ENCODE data around the gene B4GALT6. TPM values are rescaled to one million over a fixed set of nuclear protein-coding genes. Genes with fewer than 3 reads are reported as not detected.

The B4GALT6 gene
- total and polyA plus RNA-seq, 2 of the 4 experiments (the other 2 are of a cell fraction) = 1.1 to 3.9 TPM

DNA sequence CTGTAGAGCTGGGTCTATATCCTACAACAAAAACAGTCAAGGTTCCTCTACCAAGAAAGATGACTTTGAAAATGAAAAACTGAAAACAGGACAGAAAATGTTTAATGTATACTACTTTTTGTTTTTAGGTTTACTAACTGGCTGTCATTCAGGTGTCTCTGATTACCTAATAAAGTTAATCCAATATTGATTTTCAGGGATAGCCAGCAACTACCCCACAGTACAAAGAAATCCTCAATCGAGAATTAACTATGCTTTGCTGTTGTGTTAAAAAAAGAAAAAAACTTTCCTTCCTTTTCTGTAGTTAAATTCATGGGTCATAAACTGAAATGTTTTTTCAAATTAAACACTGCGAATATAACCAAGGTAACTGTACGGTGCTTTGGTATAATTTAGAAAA, 46.9 kb downstream of the B4GALT6 start:
- TF ChIP-seq CEBPB (IDR thresholded peaks at IDR 0.05; ENCODE audit: low read depth, low read length) (no peak), CHD1 (IDR thresholded peaks at IDR 0.05; ENCODE audit: low read depth, low read length) (no peak), SMC3 (IDR thresholded peaks at IDR 0.05; ENCODE audit: low read depth, low read length) (no peak), RAD21 (IDR thresholded peaks at IDR 0.05; ENCODE audit: low read length) (no peak), MAZ (IDR thresholded peaks at IDR 0.05; ENCODE audit: borderline replicate concordance, low read depth, low read length) (no peak), RCOR1 (IDR thresholded peaks at IDR 0.05; ENCODE audit: insufficient replicate concordance, low read length) (no peak), BHLHE40 (IDR thresholded peaks at IDR 0.05; ENCODE audit: low read depth, low read length) (no peak)
- dilution Hi-C loops (cut with HindIII; ENCODE audit: low sequenced_read_pairs, unreplicated experiment) (no loop called here), in situ Hi-C loops (cut with MboI; ENCODE audit: low sequenced_read_pairs) (no loop called here), intact Hi-C loops (cut with micrococcal nuclease) (no loop called here)
- ATAC-seq (ENCODE audit: low read depth) (no peak), DNase-seq (no peak)
- no peak overlapping the region for H3K18ac ChIP-seq (ENCODE audit: low read depth, low read length)
- H3K4me1 ChIP-seq (ENCODE audit: control insufficient read depth, insufficient read depth, low read length) = no peaks in the 10 kb centered on the region
- no peak overlapping the region for H2BK15ac ChIP-seq (ENCODE audit: low read depth, low read length)
- H4K20me1 ChIP-seq (ENCODE audit: insufficient read depth, low read length) = no peaks in the 10 kb centered on the region
- no peaks in the 10 kb centered on the region for H3K9me1 ChIP-seq (ENCODE audit: insufficient read depth, low read length)
- no peak overlapping the region for H2BK20ac ChIP-seq (ENCODE audit: low read depth, low read length)
- CTCF ChIA-PET = no interaction called here
- no peak overlapping the region for H3K27ac ChIP-seq (ENCODE audit: insufficient read depth, low read length)
- no peaks in the 10 kb centered on the region for H3K36me3 ChIP-seq (ENCODE audit: control insufficient read depth, insufficient read depth, low read length)
- BruUV-seq (replicated peaks) = no TSS peak
- H4K8ac ChIP-seq (ENCODE audit: low read depth in 2 of 2, low read length in 2 of 2) = no peak overlapping the region
- no peak overlapping the region for H3K56ac ChIP-seq (ENCODE audit: extremely low read depth, insufficient read depth, low read length)
- H3K27me3 ChIP-seq (ENCODE audit: control insufficient read depth, insufficient read depth, low read length) = no peaks in the 10 kb centered on the region
- no peak overlapping the region for H3K4me3 ChIP-seq (ENCODE audit: insufficient read depth, low read depth, low read length)
- H2AK9ac ChIP-seq (replicated peaks; ENCODE audit: low read depth, low read length, poor library complexity) = no peak overlapping the region
- H3K9ac ChIP-seq (ENCODE audit: low read depth, low read length) = no peak overlapping the region
- no peak overlapping the region for H4K5ac ChIP-seq (ENCODE audit: low read depth, low read length)
- H2AK5ac ChIP-seq (ENCODE audit: low read depth, low read length) = no peak overlapping the region
- WGBS, 2 experiments (ENCODE audit: extremely low coverage in 2 of 2, insufficient read length in 1 of 2) = no CpG with 5 or more reads among the region's 3 CpGs
- no peak overlapping the region for H4K91ac ChIP-seq (ENCODE audit: insufficient read depth, low read depth, low read length)
- no peak overlapping the region for H2AFZ ChIP-seq (replicated peaks; ENCODE audit: low read length, poor library complexity)
- H3K4ac ChIP-seq (ENCODE audit: low read depth, low read length) = no peak overlapping the region
- H3K14ac ChIP-seq (replicated peaks; ENCODE audit: low read depth, low read length) = no peak overlapping the region
- H3K4me2 ChIP-seq (ENCODE audit: low read depth, low read length) = no peak overlapping the region
- H2BK5ac ChIP-seq (ENCODE audit: low read depth, low read length, poor library complexity, severe bottlenecking) = no peak overlapping the region
- no peaks in the 10 kb centered on the region for H3K9me3 ChIP-seq (ENCODE audit: control insufficient read depth, insufficient read depth, low read length)
- no peak overlapping the region for H3K23ac ChIP-seq (ENCODE audit: low read depth, low read length)
- POLR2A ChIA-PET (ENCODE audit: unreplicated experiment) = interaction anchor here (0.6 kb wide), 1 partner anchor 40 kb away, joined by 3 read pairs; no protein-coding TSS in a partner anchor
- H2BK120ac ChIP-seq (ENCODE audit: low read depth, low read length) = no peak overlapping the region
- no peaks in the 10 kb centered on the region for H3K79me1 ChIP-seq (ENCODE audit: low read depth in 1 of 2, low read length in 2 of 2)
